Stimulated activated naive CD4-positive, alpha-beta T cell treated with Interleukin-2 at 50 U/mL for 16 hours (primary cell): ENCODE results near the gene INTS2.
A peak's percentile ranks its signal among the peaks of the same experiment; 100 is the strongest.
"Not testable (repeated sequence)": the region's sequence is repeated elsewhere in the genome, so short reads cannot be mapped to it uniquely, and the experiment has no call there.

Experiments
- DNase-seq: peaks from one replicate; lab custom pipeline; 2025; lab: John Stamatoyannopoulos, UW

Gene INTS2

DNA sequence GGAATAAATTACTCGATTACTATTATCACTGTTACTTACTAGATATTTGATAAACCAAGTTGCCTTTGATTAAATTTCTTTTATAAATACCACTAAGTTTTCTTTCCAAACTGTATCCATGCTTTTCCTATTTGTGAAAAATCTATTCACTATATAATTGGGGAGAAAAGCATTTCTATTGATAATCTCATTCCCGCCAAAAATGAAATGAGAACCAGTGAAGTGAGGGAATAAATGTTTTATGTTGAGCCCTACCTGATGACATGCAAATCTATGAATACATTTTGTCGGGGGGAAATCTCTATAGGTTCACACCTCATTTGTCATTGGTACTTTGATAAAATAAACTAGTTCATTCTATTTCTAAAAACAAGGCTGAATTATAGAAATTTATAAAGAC, 80.1 kb downstream of the INTS2 start:
- DNase-seq, result no peak

DNA sequence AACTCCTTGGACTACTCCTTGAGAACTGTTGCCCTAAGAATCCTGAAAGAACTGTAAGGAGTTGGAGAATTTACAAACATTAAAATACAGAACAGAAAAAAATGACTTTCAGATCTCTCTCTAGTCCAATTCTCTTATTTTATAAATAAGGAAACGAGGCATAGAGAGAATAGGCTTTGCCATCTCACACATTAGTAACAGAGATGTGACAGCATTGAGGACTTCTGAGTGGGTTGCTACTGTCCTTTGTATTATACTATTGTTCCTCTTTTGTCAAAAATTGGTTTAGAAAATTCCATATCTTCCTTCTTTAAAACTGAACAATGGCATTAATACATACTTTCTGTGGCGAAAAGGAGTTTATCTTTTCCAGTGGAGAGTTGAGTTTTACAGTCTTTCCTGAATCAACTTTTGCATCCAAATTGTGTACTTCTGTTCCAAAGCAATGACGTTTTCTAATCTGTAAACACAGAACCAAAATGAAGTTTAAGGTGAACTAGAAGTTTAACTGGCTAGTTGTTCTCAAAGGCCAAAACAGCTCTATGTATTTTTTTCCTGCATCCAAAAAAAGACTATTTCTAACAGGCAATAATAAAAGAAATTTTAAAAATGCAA, 80.9 kb downstream of the INTS2 start:
- no peak for DNase-seq

DNA sequence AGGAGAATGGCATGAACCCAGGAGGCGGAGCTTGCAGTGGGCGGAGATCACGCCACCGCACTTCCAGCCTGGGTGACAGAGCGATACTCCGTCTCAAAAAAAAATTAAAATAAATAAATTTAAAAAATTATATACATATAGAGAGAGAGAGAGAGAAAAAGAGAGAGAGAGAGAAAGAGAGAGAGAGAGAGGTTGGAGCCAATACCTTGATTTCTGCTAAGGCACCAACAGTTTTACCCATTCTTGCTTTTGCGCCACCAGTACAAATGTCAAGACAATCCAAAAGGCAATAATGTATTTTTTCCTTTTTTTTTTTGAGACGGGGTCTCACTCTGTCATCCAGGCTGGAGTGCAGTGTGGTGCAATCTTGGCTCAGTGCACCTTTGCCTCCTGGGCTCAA, 81.7 kb downstream of the INTS2 start:
- DNase-seq, result no peak

DNA sequence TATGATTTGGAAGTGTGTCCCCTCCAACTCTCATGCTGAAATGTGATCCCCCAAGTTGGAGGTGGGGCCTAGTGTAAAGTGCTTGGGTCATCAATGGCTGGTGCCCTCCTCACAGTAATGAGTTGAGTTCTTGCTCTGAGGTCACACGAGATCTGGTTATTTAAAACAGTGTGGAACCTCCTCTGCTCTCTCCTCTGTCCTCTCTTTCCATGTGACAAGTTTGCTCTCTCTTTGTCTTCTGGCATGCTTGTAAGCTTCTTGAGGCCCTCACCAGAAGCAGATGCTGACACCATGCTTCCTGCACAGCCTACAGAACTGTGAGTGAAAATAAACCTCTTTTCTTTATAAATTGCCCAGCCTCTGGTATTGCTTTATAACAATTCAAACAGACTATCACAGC, 84.3 kb downstream of the INTS2 start:
- DNase-seq, result no peak

DNA sequence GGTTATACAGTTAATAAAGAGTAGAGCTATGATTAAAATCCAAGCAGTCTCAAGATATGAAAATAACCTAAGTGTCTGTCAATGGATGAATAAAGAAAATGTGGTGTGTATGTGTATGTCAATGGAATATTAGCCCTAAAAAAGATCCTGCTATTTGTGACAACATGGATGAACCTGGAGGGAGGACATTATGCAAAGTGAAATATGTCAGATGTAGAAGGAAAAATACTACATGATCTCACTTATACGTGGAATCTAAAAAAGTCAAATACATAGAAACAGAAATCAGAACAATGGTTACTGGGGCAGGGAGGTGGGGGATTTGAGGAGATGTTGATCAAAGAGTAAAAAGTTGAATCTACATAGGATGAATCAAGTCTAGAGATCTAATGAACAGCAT, 84.9 kb downstream of the INTS2 start:
- no peak for DNase-seq

DNA sequence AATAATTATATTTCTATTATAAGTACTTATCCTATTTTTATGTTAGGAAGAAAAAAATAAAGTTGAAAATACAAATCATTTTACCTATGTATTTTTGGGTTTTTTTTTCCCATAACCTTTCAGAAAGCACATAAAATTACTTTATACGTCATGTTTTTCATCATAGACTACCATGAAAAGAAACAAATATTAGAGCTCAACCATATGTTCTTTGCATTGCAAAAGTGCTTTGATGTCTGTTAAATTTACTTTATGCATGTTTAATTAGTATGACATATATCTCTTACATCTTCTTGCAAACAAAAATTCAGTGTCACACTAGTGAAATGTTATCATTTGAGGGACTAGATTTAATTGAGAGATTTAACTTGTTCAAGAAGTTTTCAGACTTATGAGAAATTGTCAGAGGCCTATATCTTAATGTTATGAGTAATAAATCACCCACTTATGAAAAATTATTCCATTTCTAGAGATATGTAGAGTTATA, 88.4 kb downstream of the INTS2 start:
- DNase-seq, result no peak

DNA sequence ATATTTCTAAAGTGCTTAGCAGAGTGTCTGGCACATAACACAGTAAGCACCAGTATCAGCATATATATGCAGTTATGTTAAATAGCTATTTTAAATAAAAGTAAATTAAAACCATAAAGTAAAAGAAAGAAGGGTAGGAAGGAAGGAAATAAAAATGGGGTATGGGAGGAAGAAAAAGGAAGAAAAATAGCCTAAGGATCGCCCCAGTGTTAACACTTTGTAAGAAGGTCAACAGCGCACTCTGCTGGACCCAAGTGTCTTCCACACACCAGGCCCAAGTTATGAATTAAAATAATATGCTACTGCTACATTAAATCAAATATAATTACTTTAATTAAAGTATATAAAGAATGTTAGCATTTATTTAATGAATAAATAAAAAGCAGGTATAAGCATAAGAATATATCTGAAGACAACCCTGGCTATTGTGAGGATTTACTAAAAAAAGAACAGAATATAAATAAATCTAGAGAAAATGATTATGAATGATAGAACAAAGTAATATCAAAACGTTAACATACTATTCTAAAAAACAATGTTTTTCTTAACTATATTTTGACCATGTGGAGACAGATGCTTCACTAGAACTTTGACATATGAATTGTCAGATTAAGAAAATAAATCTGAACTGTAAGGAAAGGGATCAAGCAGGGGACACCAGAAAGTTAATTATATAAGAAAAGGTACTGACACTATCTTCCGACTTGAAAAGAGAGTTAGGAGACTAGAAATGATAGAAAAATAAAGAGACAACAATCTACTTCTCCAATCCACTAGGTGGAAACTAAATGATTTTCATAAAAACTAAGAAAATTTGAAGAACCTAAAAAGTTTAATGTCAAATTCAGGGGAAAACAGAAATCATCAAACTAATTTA, 90.4 kb downstream of the INTS2 start:
- DNase-seq, result peak; percentile 30

DNA sequence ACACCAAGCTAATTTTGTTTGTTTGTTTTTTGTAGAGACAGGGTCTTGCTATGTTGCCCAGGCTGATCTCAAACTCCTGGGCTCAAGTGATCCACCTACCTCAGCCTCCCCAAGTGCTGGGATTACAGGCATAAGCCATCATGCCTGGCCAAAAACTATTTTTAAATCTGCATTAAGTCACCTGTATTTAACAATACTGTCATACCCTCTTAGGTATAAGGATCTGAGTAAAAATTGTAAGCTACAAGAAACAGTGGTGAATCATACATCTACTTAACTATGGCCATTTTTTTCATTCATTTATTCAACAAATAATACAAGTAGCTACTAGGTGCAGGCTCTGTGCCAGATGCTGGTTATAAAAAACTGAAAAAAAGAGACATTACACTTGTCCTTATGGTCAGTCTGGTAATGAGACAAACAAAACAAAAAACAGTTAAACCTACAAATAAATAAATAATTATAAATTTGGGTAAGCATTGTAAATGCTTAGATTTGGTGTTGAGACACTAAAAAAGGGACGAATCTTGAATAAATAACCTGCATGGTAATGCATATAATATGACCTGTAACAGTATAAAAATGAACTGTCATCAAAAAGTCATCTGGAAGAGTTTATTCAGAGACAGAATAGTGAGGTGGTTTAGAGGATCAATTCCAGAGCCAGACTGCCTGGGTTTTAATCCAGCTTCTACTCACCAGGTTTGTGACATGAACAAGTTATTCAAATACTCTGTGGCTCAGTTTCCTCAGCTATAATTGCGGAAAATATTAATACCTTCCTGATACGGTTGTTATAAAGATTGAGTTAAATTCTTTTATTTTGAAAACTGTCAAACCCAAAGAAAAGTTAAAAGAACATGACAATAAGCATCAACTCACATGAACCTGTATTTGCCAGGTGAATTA, 91.3 kb downstream of the INTS2 start:
- no peak for DNase-seq

DNA sequence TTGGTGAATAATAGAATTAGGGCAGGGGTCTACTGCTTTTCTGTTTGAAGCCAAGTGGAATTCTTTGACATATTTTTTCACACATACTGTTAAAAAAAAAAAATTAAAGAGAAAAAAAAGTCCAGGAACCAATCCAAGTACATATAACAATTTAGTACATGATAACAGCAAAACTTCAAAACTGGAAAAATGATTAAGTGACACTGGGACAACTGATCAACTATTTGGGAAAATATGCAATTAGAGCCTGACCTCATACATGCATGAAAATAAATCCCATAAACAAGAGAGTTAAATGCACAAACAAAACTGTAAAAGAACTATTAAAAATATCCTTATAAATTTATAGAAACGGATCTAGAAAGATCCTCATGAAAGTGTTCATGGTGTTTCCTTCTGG, 92.2 kb downstream of the INTS2 start:
- no peak for DNase-seq

DNA sequence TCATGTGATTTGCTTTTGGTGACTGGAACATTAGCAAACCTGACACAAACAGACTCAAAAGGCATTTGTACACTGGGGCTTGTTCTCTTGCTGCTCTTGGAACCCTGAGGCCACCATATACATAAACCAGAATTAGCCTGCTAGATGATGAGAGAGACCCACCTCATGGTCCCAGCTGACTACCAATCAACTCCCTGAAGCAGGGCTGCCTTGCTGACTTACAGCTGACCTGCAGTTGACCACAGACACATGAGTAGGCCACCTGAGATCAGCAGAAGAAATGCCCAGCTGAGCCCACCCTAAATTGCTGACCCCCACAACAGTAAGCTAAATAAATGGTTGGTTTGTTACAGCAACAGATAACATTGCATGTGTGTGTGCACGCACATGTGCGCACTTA, 93.2 kb downstream of the INTS2 start:
- no peak for DNase-seq

DNA sequence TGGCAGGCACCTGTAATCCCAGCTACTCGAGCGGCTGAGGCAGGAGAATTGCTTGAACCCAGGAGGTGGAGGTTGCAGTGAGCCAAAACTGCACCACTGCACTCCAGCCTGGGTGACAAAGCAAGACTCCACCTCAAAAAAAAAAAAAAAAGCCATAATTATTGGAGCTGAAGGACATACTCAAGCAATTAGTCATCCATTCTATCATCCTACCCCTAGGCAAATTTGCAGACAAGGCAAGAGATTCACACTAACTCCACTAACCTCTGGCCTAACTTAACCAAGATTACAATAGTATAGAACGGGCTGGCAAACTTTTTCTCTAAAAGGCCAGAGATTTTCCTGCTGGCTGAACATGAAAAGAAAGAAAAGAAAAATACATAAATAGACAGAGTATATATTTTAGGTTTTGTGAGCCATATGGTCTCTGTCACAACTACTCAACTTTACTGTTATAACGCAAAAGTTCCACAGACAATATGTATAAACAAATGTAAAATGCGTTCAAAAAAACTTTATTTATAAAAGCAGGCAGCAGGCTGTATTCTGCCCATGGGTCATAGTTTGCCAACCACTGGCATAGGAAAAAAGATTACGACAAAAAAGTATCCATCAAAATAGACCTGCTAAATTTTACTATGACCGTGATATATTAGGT, 94.1 kb downstream of the INTS2 start:
- DNase-seq, result no peak

DNA sequence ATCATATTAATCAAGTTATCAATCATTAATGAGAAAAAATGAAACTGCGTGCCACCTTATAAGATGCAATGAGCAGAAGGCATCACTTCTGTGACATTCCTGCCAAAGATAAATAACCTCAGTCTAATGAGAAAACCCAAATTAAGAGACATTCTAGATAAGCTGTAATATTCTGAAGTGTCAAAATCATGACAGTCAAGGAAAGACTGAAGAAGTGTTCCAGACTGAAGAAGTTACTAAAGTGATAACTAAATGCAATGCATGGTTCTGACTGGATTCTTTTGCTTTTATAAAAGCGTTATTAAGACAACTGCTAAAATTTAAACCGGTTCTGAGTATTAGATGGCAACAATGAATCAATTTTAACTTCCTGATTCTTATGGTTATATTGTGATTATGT, 95.3 kb downstream of the INTS2 start:
- DNase-seq, result no peak

DNA sequence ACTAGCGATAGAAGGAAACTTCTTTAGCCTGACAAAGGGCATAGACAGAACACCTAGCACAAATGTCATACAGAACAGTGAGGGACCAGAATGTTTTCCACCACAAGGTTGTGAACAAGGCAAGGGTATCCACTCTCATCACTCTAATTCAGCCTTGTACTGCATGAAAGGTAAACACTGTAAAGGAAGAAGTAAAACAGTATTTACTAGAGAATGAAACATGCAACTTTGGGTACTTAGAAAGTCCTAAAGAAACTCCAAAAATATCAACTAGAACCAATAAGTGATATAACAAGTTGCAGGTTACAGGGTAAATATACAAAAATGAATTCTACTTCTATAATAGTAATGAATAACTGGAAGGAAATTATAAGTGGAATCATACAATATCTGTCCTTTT, 96.7 kb downstream of the INTS2 start:
- DNase-seq, result no peak

DNA sequence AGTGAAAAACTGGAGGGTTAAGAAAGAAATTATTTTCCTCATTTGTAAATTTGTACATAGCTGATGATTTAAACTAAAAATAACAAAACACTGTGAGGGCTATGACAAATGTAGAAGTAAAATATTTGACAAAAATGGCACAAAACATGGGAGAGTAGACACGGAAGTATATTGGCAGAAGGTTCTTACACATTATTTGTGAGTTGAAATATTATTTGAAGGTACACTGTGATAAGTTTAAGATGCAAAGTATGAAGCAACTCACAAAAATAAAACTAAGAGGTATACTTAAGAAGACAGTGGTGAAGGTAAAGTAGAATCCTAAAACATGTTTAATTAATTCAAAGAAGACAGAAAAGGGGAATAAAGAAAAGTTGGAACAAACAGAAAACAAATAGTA, 99.1 kb downstream of the INTS2 start:
- DNase-seq, result no peak

DNA sequence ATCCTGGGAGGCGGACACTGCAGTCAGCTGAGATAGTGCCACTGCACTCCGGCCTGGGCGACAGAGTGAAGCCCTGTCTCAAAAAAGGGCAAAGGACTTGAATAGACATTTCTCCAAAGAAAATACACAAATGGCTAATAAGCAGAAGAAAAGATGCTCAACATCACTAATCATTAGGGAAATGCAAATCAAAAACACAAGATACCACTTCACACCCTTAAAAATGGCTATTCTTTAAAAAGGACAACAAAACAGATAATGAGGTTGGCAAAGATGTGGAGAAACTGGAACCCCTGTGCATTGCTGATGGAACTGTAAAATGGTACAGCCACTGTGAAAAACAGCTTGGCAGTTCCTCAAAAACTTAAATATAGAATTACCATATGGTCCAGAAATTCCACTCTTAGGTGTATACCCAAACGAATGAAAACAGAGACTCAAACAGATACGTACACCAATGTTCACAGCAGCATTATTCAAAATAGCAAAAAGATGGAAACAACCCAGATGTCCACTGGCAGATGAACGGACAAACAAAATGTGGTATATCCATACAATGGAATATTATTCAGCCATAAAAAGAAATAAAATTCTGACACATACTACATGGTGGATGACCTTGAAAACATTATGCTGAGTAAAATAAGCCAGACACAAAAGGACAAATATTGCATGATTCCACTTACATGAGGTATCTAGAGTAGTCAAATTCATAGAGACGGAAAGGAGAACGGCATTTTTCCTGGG, 100.0 kb downstream of the INTS2 start:
- no peak for DNase-seq

DNA sequence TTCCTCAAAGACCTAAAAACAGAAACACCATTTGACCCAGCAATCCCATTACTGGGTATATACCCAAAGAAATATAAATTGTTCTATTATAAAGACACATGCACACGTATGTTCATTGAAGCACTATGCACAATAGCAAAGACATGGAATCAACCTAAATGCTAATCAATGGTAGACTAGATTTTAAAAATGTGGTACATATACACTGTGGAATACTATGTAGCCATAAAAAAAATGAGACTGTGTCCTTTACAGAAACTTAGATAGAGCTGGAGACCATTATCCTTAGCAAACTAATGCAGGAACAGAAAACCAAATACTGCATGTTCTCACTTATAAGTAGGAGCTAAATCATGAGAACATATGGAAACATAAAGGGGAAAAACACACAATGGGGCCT, 100.9 kb downstream of the INTS2 start:
- DNase-seq, result not testable (repeated sequence)

DNA sequence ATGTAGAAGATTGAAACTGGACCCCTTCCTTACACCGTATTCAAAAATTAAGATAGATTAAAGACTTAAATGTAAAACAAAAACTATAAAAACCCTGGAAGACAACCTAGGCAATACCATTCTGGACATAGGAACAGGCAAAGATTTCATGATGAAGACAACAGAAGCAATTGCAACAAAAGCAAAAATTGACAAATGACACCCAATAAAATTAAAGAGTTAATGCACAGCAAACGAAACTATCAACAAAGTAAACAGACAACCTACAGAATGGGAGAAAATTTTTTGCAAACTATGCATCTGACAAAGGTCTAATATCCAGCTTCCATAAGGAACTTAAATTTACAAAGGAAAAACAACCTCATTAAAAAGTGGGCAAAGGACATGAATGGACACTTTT, 101.6 kb downstream of the INTS2 start:
- not testable (repeated sequence) for DNase-seq

DNA sequence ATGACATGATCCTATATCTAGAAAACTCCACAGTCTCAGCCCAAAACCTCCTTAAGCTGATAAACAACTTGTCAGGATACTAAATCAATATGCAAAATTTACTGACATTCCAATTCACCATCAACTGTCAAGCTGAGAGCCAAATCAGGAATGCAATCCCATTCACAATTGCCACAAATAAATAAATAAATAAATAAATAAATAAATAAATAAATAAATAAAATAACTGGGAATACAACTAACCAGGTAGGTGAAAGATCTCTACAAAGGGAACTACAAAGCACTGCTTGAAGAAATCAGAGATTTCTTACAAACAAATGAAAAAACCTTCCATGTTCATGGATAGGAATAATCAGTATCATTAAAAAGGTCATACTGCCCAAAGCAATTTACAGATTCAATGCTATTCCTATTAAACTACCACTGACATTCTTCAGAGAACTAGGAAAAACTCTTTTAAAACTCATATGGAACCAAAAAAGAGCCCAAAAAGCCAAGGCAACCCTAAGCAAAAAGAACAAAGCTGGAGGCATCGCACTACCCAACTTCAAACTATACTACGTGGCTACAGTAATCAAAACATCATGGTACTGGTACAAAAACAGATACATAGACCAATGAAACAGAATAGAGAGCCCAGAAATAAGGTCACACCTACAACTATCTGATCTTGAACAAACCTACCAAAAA, 102.2 kb downstream of the INTS2 start:
- DNase-seq, result no peak

DNA sequence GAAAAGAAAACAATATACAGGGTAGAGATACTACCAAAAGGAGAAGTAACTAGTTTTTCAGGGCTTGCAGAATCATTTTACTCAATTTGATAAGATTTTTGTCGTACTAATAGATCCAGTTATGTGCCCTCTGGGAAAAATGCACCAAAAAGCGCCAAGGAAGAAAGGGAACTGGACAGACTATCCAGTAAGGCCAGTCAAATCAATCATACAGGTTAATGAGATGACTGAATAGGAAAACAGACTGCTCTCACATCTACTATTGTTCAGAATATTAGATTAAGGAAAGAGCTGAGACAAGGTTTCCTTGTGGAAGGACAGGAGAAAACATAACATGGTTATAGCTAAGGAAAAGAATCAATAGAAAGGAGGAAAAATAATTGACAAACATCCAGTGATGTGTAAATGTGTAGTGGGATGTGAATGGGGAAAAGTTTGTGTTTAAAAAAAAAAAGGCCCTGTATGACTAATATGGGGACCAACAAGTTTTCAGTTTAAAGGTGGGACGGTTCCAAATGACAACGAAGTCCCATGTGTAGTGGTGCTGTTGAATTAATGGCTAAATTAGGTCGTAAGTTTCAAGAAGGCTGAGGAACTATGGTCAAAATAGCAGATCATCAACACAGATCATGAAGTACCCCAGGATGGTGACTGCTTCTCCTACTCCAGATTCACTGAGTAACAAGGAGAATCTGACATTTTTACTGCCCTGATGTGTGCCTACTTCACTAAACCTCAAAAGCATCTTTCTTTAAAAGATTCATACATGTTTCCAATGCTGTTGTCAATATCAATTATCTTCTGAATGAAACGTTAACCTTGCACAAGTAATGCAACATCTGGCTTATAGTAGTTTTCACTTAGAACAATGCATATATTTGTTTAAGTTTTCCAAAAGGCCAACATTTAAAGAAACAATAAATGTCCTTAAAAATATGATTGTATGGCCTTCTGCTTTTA, 105.2 kb downstream of the INTS2 start:
- no peak for DNase-seq
